A549 (cell line): ENCODE results near the gene MEGF6. TPM values are rescaled to one million over a fixed set of nuclear protein-coding genes. Genes with fewer than 3 reads are reported as not detected.

Source experiments
- ATAC-seq, 2 experiments: fragments of 200-7000 bp in 1 of 2; fragments of >200 bp in 1 of 2; cut with Nextera tagmentation in 1 of 2; cut with Tn5 transposase in 1 of 2; 3 replicates each; pipeline versions ENCODE4 v1.8.0 to v1.9.1; 2018 to 2020; ENCODE audit warnings: mild to moderate bottlenecking in 1 of 2, moderate library complexity in 1 of 2
- CTCF ChIA-PET: fragments of 300-600 bp; sonication (Branson Sonifier 250); formaldehyde crosslinking; extraction: SDS; loops from one replicate; lab custom pipeline; 2021; ENCODE audit warnings: antibody characterized with exemption, inconsistent platforms; lab: Yijun Ruan, JAX
- POLR2A ChIA-PET: fragments of 350-600 bp; formaldehyde crosslinking; extraction: SDS; loops from one replicate; lab custom pipeline; 2021; ENCODE audit warnings: antibody characterized with exemption, inconsistent platforms; lab: Yijun Ruan, JAX
- DNase-seq, 2 experiments: peaks; one replicate each; pipeline versions ENCODE4 v3.0.0 to v3.0.0-alpha.2; 2011 to 2016; ENCODE audit warnings: low read depth in 1 of 2, low spot score in 1 of 2
- FAIRE-seq: peaks from 2 replicates; lab custom pipeline; 2011; peaks lifted over from hg19 to GRCh38; lab: Jason Lieb, UNC
- H3K27ac ChIP-seq, 2 experiments: fragments of >200 bp; sonication (Bioruptor Twin); formaldehyde crosslinking; 3 replicates each; pipeline ENCODE4 v1.5.1; 2016 to 2017
- H3K4me1 ChIP-seq: fragments of >200 bp; sonication (Bioruptor Twin); formaldehyde crosslinking; 3 replicates; pipeline ENCODE4 v1.6.1; 2016
- H3K4me2 ChIP-seq: fragments of >200 bp; sonication (Bioruptor Twin); formaldehyde crosslinking; 3 replicates; pipeline ENCODE4 v1.6.1; 2016
- H3K4me3 ChIP-seq: fragments of >200 bp; sonication (Bioruptor Twin); formaldehyde crosslinking; 3 replicates; pipeline ENCODE4 v1.5.1; 2016
- H3K9me3 ChIP-seq: fragments of >200 bp; sonication (Bioruptor Twin); formaldehyde crosslinking; 3 replicates; pipeline ENCODE4 v1.6.1; 2016
- BCL3 ChIP-seq: fragments of >200 bp; sonication (Bioruptor Twin); formaldehyde crosslinking; IDR thresholded peaks from 3 replicates; pipeline ENCODE4 v1.6.1; 2016
- CBX2 ChIP-seq: fragments of 200-600 bp; sonication (generic); IDR thresholded peaks from 2 replicates; pipeline ENCODE4 v1.6.1; 2016; ENCODE audit warnings: low read depth, mild to moderate bottlenecking, borderline replicate concordance
- CEBPB ChIP-seq, 2 experiments: fragments of >200 bp in 1 of 2; sonication (Bioruptor Twin) in 1 of 2; formaldehyde crosslinking in 1 of 2; IDR thresholded peaks; 2 replicates each; pipeline ENCODE4 v1.6.1; 2012 to 2016
- CHD2 ChIP-seq: fragments of 150-350 bp; IDR thresholded peaks from 2 replicates; pipeline ENCODE4 v1.6.1; 2014; ENCODE audit warnings: low read length; ENCODE audit not compliant: partially characterized antibody
- EHF ChIP-seq: fragments of 250-450 bp; sonication (Bioruptor Pico); IDR thresholded peaks from 2 replicates; pipeline ENCODE4 v1.5.0; 2020; ENCODE audit warnings: mild to moderate bottlenecking
- EP300 ChIP-seq, 2 experiments: fragments of >200 bp; sonication (Bioruptor Twin); formaldehyde crosslinking; IDR thresholded peaks; 2 replicates in 1 of 2; 3 replicates in 1 of 2; pipeline ENCODE4 v1.6.1; 2016 to 2017
- ESRRA ChIP-seq: fragments of 150-350 bp; IDR thresholded peaks from 2 replicates; pipeline ENCODE4 v1.6.1; 2014; ENCODE audit warnings: mild to moderate bottlenecking, low read length, borderline replicate concordance
- FOSL2 ChIP-seq, 2 experiments: fragments of 450-650 bp in 1 of 2; fragments of >200 bp in 1 of 2; sonication (Bioruptor Twin) in 1 of 2; formaldehyde crosslinking; IDR thresholded peaks; 2 replicates each; pipeline versions ENCODE4 v1.5.0 to v1.6.1; 2016 to 2020; ENCODE audit warnings: mild to moderate bottlenecking in 1 of 2, moderate library complexity in 1 of 2
- GATA3 ChIP-seq: IDR thresholded peaks from 2 replicates; pipeline ENCODE4 v1.6.1; 2012; ENCODE audit warnings: borderline replicate concordance
- HEYL ChIP-seq: fragments of 250-450 bp; sonication (Bioruptor Pico); IDR thresholded peaks from 2 replicates; pipeline ENCODE4 v1.8.0; 2021; ENCODE audit warnings: mild to moderate bottlenecking, moderate library complexity
- HOXA7 ChIP-seq: fragments of 250-450 bp; sonication (Bioruptor Pico); IDR thresholded peaks from 2 replicates; pipeline ENCODE4 v1.5.0; 2020; ENCODE audit warnings: mild to moderate bottlenecking, moderate library complexity
- HOXB13 ChIP-seq: fragments of 250-450 bp; sonication (Bioruptor Pico); IDR thresholded peaks from 2 replicates; pipeline ENCODE4 v1.5.0; 2020; ENCODE audit warnings: low read depth, mild to moderate bottlenecking, moderate library complexity
- KDM5A ChIP-seq: fragments of 200-600 bp; sonication (generic); IDR thresholded peaks from 2 replicates; pipeline ENCODE4 v1.6.1; 2016; ENCODE audit warnings: antibody characterized with exemption, mild to moderate bottlenecking
- MAX ChIP-seq: IDR thresholded peaks from 2 replicates; pipeline ENCODE4 v1.6.1; 2012
- PBX3 ChIP-seq: IDR thresholded peaks from 2 replicates; pipeline ENCODE4 v1.6.1; 2012
- PHF8 ChIP-seq: fragments of 200-600 bp; sonication (generic); IDR thresholded peaks from 2 replicates; pipeline ENCODE4 v1.6.1; 2016; ENCODE audit warnings: low read depth, mild to moderate bottlenecking, antibody characterized with exemption, moderate library complexity, borderline replicate concordance
- POLR2AphosphoS2 ChIP-seq: conservative IDR thresholded peaks from 2 replicates; pipeline ENCODE4 v1.6.1; 2012; ENCODE audit warnings: low read length, improper control_type of control experiment, inconsistent platforms
- RAD21 ChIP-seq, 2 experiments: fragments of >200 bp in 1 of 2; sonication (Bioruptor Twin) in 1 of 2; formaldehyde crosslinking in 1 of 2; IDR thresholded peaks in 1 of 2; conservative IDR thresholded peaks in 1 of 2; 2 replicates in 1 of 2; 3 replicates in 1 of 2; pipeline ENCODE4 v1.6.1; 2012 to 2018; ENCODE audit warnings: inconsistent platforms in 1 of 2
- RCOR1 ChIP-seq: fragments of 150-350 bp; IDR thresholded peaks from 2 replicates; pipeline ENCODE4 v1.6.1; 2014; ENCODE audit warnings: antibody characterized with exemption, low read length, low read depth
- TFCP2L1 ChIP-seq: fragments of 250-450 bp; sonication (Bioruptor Pico); IDR thresholded peaks from 2 replicates; pipeline ENCODE4 v1.5.0; 2021; ENCODE audit warnings: mild to moderate bottlenecking
- ZC3H11A ChIP-seq: fragments of 450-650 bp; IDR thresholded peaks from 2 replicates; pipeline ENCODE4 v1.6.1; 2014; ENCODE audit warnings: antibody characterized with exemption, mild to moderate bottlenecking
- ZNF302 ChIP-seq: fragments of 250-450 bp; sonication (Bioruptor Pico); IDR thresholded peaks from 2 replicates; pipeline ENCODE4 v1.9.0; 2021; ENCODE audit warnings: inconsistent platforms, mild to moderate bottlenecking, moderate library complexity
- ZSCAN20 ChIP-seq: fragments of 250-450 bp; sonication (Bioruptor Pico); IDR thresholded peaks from 2 replicates; pipeline ENCODE4 v1.8.0; 2022; ENCODE audit warnings: mild to moderate bottlenecking, moderate library complexity
- WGBS: methylation state at CpG from one replicate; pipeline ENCODE4 v1.1.6; 2017; ENCODE audit errors: missing lambda C conversion rate; 5-methylcytosine and 5-hydroxymethylcytosine counted together
- polyA plus RNA-seq, 4 experiments: library from polyadenylated mRNA; depleted of rRNA in 3 of 4; stranded (reverse); fragments of >200 nt; fragmentation: RNase III in 1 of 4; extraction: RNeasy Plus Mini Kit Qiagen cat#74134 plus additional on column Dnase treatment in 1 of 4; gene quantifications; 2 replicates in 3 of 4; 3 replicates in 1 of 4; pipeline ENCODE4 v1.2.3, GENCODE V29; 2011 to 2017

The MEGF6 gene
- polyA plus RNA-seq, 2 of the 4 experiments (the other 2 are of a cell fraction): 0.66 to 13.7 TPM

- Histone ChIP-seq H3K27ac (no peak overlapping the region), H3K9me3 (no peaks in the 10 kb centered on the region), H3K4me1 (peaks cover 6% of the 10 kb centered on the region; the same call in 1 of the 3 replicates), H3K4me2 (no peak overlapping the region), H3K4me3 (no peak overlapping the region)
- DNase-seq (no peak), FAIRE-seq (no peak)
- 96% methylated on average over 19 of the region's 43 CpGs for WGBS
- POLR2A ChIA-PET: no interaction called here
- CTCF ChIA-PET: interaction anchor here (1.2 kb wide), 2 partner anchors 79 to 192 kb away, joined by 3 read pairs; no protein-coding TSS in a partner anchor
- no peak for TF ChIP-seq PHF8
- TF ChIP-seq, all 56 proteins: peak for 0
- ATAC-seq: no peak
Observed at GRCh38 chr1:3645247-3645646, 33.9 kb upstream of the MEGF6 start.

- Histone ChIP-seq H3K9me3 (no peaks in the 10 kb centered on the region), H3K4me3 (no peak overlapping the region), H3K27ac (no peak overlapping the region), H3K4me1 (peaks cover 6% of the 10 kb centered on the region; the same call in 1 of the 3 replicates), H3K4me2 (no peak overlapping the region)
- FAIRE-seq (no peak), DNase-seq (no peak), ATAC-seq (no peak)
- POLR2A ChIA-PET: no interaction called here
- CTCF ChIA-PET: interaction anchor here (1.2 kb wide), 1 partner anchor 191 kb away, joined by 3 read pairs; no protein-coding TSS in a partner anchor
- WGBS: 80% methylated on average over 9 of the region's 25 CpGs
- no peak for TF ChIP-seq GATA3
- TF ChIP-seq ZSCAN20 (CRISPR knock-in tag): no peak
- TF ChIP-seq ZNF302 (CRISPR knock-in tag): no peak
- TF ChIP-seq ESRRA: no peak
- no peak for TF ChIP-seq PBX3
- no peak for TF ChIP-seq CEBPB (IDR thresholded peaks at IDR 0.05)
- no peak for TF ChIP-seq FOSL2 (IDR thresholded peaks at IDR 0.05)
- TF ChIP-seq FOSL2 (CRISPR knock-in tag; IDR thresholded peaks at IDR 0.05): no peak
- no peak for TF ChIP-seq RCOR1
- no peak for TF ChIP-seq CBX2
- no peak for TF ChIP-seq EHF (CRISPR knock-in tag)
- no peak for TF ChIP-seq EP300 (IDR thresholded peaks at IDR 0.05)
- TF ChIP-seq HOXA7: no peak
- no peak for TF ChIP-seq POLR2AphosphoS2
Observed at GRCh38 chr1:3644273-3644672, 33.0 kb upstream of the MEGF6 start.

- H3K4me1 ChIP-seq: no peaks in the 10 kb centered on the region
- FAIRE-seq: no peak
- no peaks in the 10 kb centered on the region for H3K9me3 ChIP-seq
- ATAC-seq: no peak
- no peak overlapping the region for H3K4me2 ChIP-seq
- ChIA-PET CTCF (no interaction called here), POLR2A (no interaction called here)
- no peak overlapping the region for H3K4me3 ChIP-seq
- WGBS: 96% methylated on average over 34 of the region's 43 CpGs
- no peak for TF ChIP-seq ZC3H11A
- no peak for DNase-seq
- no peak overlapping the region for H3K27ac ChIP-seq
Observed at GRCh38 chr1:3642919-3643675, 31.8 kb upstream of the MEGF6 start.

GRCh38 chr1:3641816-3642215 is 30.5 kb upstream of the MEGF6 start:
- Histone ChIP-seq H3K9me3 (no peaks in the 10 kb centered on the region), H3K4me2 (no peak overlapping the region), H3K4me1 (no peaks in the 10 kb centered on the region), H3K4me3 (no peak overlapping the region), H3K27ac (no peak overlapping the region)
- ATAC-seq (no peak), FAIRE-seq (no peak), DNase-seq (no peak)
- ChIA-PET CTCF (interaction anchor here (0.6 to 1.2 kb wide), 3 partner anchors 151 to 189 kb away, joined by 3 to 4 read pairs (median 3); no protein-coding TSS in a partner anchor), POLR2A (no interaction called here)
- TF ChIP-seq HOXB13 (CRISPR knock-in tag) (no peak), HEYL (CRISPR knock-in tag) (no peak), KDM5A (no peak), CEBPB (IDR thresholded peaks at IDR 0.05) (no peak), RAD21 (conservative IDR thresholded peaks at IDR 0.05 in 1 of 2, IDR thresholded peaks at IDR 0.05 in 1 of 2) (no peak), ESRRA (no peak), BCL3 (no peak), MAX (no peak), CHD2 (no peak), TFCP2L1 (CRISPR knock-in tag) (no peak)
- 93% methylated on average over 11 of the region's 11 CpGs for WGBS
